Activated T-cell treated with anti-CD3 and anti-CD28 coated beads, Interleukin-2, amount 50 U/mL, for 4 hours (primary cell): Measurements from ENCODE around the gene ATP13A4. TPM values are rescaled to one million over a fixed set of nuclear protein-coding genes. Genes with fewer than 3 reads are reported as not detected.

Experiments
- ATAC-seq, 2 donors: fragments of 200-7000 bp; cut with Tn5 transposase; one replicate each; pipeline ENCODE4 v1.10.0; 2021
- DNase-seq: peaks from one replicate; pipeline ENCODE4 v3.0.0-alpha.2; 2020
- H3K27me3 Mint-ChIP-seq: one replicate; pipeline ENCODE4 v1.8.0; 2021; ENCODE audit warnings: low read depth, mixed read lengths
- H3K36me3 Mint-ChIP-seq: one replicate; pipeline ENCODE4 v1.8.0; 2022; ENCODE audit warnings: mixed read lengths; ENCODE audit not compliant: insufficient read depth
- H3K4me1 Mint-ChIP-seq: one replicate; pipeline ENCODE4 v1.8.0; 2021; ENCODE audit warnings: low read depth, mixed read lengths
- H3K4me3 Mint-ChIP-seq: one replicate; pipeline ENCODE4 v1.8.0; 2021; ENCODE audit warnings: mild to moderate bottlenecking, moderate library complexity, mixed read lengths
- H3K9me3 Mint-ChIP-seq: one replicate; pipeline ENCODE4 v1.8.0; 2021; ENCODE audit warnings: mixed read lengths
- total RNA-seq, 3 donors: library from RNA; stranded (reverse); gene quantifications; one replicate each; pipeline ENCODE4 v1.2.1, GENCODE V29; 2021

ATP13A4 gene
- total RNA-seq, 3 donors from 2014 or later, result 0.16 to 0.48 (median 0.37) TPM

GRCh38 chr3:193496658-193497057 is 58.0 kb downstream of the ATP13A4 start:
- Mint-ChIP-seq H3K36me3 (no peaks in the 10 kb centered on the region), H3K4me1 (no peaks in the 10 kb centered on the region), H3K27me3 (peaks cover 2% of the 10 kb centered on the region), H3K4me3 (no peak overlapping the region), H3K9me3 (no peaks in the 10 kb centered on the region)
- DNase-seq (no peak), ATAC-seq (no peak)

- H3K9me3 Mint-ChIP-seq, result no peaks in the 10 kb centered on the region
- H3K4me3 Mint-ChIP-seq, result no peak overlapping the region
- ATAC-seq, result no peak
- H3K27me3 Mint-ChIP-seq, result no peaks in the 10 kb centered on the region
- H3K36me3 Mint-ChIP-seq, result peaks cover 2% of the 10 kb centered on the region
- H3K4me1 Mint-ChIP-seq, result no peaks in the 10 kb centered on the region
- no peak for DNase-seq
Measured at GRCh38 chr3:193491026-193491425, 63.7 kb downstream of the ATP13A4 start.

GRCh38 chr3:193490580-193490979 is 64.1 kb downstream of the ATP13A4 start:
- Mint-ChIP-seq H3K27me3 (no peaks in the 10 kb centered on the region), H3K4me3 (no peak overlapping the region), H3K4me1 (no peaks in the 10 kb centered on the region), H3K36me3 (peaks cover 2% of the 10 kb centered on the region), H3K9me3 (no peaks in the 10 kb centered on the region)
- ATAC-seq (no peak), DNase-seq (no peak)

- Mint-ChIP-seq H3K4me1 (no peaks in the 10 kb centered on the region), H3K4me3 (no peak overlapping the region), H3K27me3 (no peaks in the 10 kb centered on the region), H3K9me3 (no peaks in the 10 kb centered on the region), H3K36me3 (peaks cover 2% of the 10 kb centered on the region)
- ATAC-seq (no peak), DNase-seq (no peak)
Measured at GRCh38 chr3:193489949-193490348, 64.7 kb downstream of the ATP13A4 start.

GRCh38 chr3:193488741-193489140 is 66.0 kb downstream of the ATP13A4 start:
- Mint-ChIP-seq H3K4me3 (no peak overlapping the region), H3K27me3 (no peaks in the 10 kb centered on the region), H3K4me1 (no peaks in the 10 kb centered on the region), H3K36me3 (peaks cover 2% of the 10 kb centered on the region), H3K9me3 (no peaks in the 10 kb centered on the region)
- DNase-seq (no peak), ATAC-seq (no peak)

- H3K4me3 Mint-ChIP-seq, result no peak overlapping the region
- H3K36me3 Mint-ChIP-seq, result peaks cover 2% of the 10 kb centered on the region
- H3K27me3 Mint-ChIP-seq, result no peaks in the 10 kb centered on the region
- H3K4me1 Mint-ChIP-seq, result no peaks in the 10 kb centered on the region
- DNase-seq (no peak), ATAC-seq (no peak)
- no peaks in the 10 kb centered on the region for H3K9me3 Mint-ChIP-seq
Measured at GRCh38 chr3:193483988-193484539, 70.6 kb downstream of the ATP13A4 start.

GRCh38 chr3:193481436-193481835 is 73.3 kb downstream of the ATP13A4 start:
- DNase-seq (no peak), ATAC-seq (no peak)
- H3K9me3 Mint-ChIP-seq, result no peaks in the 10 kb centered on the region
- H3K4me3 Mint-ChIP-seq, result no peak overlapping the region
- no peaks in the 10 kb centered on the region for H3K27me3 Mint-ChIP-seq
- no peaks in the 10 kb centered on the region for H3K4me1 Mint-ChIP-seq
- H3K36me3 Mint-ChIP-seq, result no peaks in the 10 kb centered on the region

GRCh38 chr3:193474446-193474845 is 80.2 kb downstream of the ATP13A4 start:
- Mint-ChIP-seq H3K4me3 (no peak overlapping the region), H3K9me3 (no peaks in the 10 kb centered on the region), H3K36me3 (no peaks in the 10 kb centered on the region), H3K27me3 (peaks cover 5% of the 10 kb centered on the region), H3K4me1 (no peaks in the 10 kb centered on the region)
- ATAC-seq, result no peak
- DNase-seq, result no peak

- Mint-ChIP-seq H3K36me3 (peaks cover 3% of the 10 kb centered on the region), H3K27me3 (peaks cover 5% of the 10 kb centered on the region), H3K4me3 (no peak overlapping the region), H3K9me3 (no peaks in the 10 kb centered on the region), H3K4me1 (no peaks in the 10 kb centered on the region)
- no peak for ATAC-seq
- no peak for DNase-seq
Measured at GRCh38 chr3:193470710-193471109, 84.0 kb downstream of the ATP13A4 start.

GRCh38 chr3:193465992-193466608 is 88.6 kb downstream of the ATP13A4 start:
- DNase-seq (no peak), ATAC-seq (no peak)
- Mint-ChIP-seq H3K27me3 (peaks cover 3% of the 10 kb centered on the region), H3K4me3 (no peak overlapping the region), H3K36me3 (peaks cover 3% of the 10 kb centered on the region), H3K4me1 (no peaks in the 10 kb centered on the region), H3K9me3 (no peaks in the 10 kb centered on the region)

GRCh38 chr3:193464889-193465288 is 89.8 kb downstream of the ATP13A4 start:
- no peaks in the 10 kb centered on the region for H3K4me1 Mint-ChIP-seq
- ATAC-seq, result no peak
- H3K9me3 Mint-ChIP-seq, result no peaks in the 10 kb centered on the region

GRCh38 chr3:193457526-193457925 is 97.2 kb downstream of the ATP13A4 start:
- Mint-ChIP-seq H3K36me3 (peaks cover 2% of the 10 kb centered on the region), H3K27me3 (peaks cover 3% of the 10 kb centered on the region), H3K4me3 (no peak overlapping the region), H3K4me1 (no peaks in the 10 kb centered on the region), H3K9me3 (no peaks in the 10 kb centered on the region)
- ATAC-seq, result no peak
- DNase-seq, result no peak

More at GRCh38 chr3:193464889-193465288, 89.8 kb downstream of the ATP13A4 start:
- DNase-seq, result no peak
- H3K36me3 Mint-ChIP-seq, result peaks cover 3% of the 10 kb centered on the region
- no peak overlapping the region for H3K4me3 Mint-ChIP-seq
- H3K27me3 Mint-ChIP-seq, result peaks cover 3% of the 10 kb centered on the region

GRCh38 chr3:193452338-193452737 is 102.4 kb downstream of the ATP13A4 start:
- Mint-ChIP-seq H3K9me3 (no peaks in the 10 kb centered on the region), H3K4me3 (no peak overlapping the region), H3K27me3 (no peaks in the 10 kb centered on the region), H3K36me3 (peaks cover 2% of the 10 kb centered on the region), H3K4me1 (no peaks in the 10 kb centered on the region)
- ATAC-seq (no peak), DNase-seq (no peak)

- H3K27me3 Mint-ChIP-seq, result no peaks in the 10 kb centered on the region
- no peak overlapping the region for H3K4me3 Mint-ChIP-seq
- DNase-seq, result no peak
- H3K4me1 Mint-ChIP-seq, result no peaks in the 10 kb centered on the region
- peaks cover 2% of the 10 kb centered on the region for H3K36me3 Mint-ChIP-seq
- no peaks in the 10 kb centered on the region for H3K9me3 Mint-ChIP-seq
- ATAC-seq, result no peak
Measured at GRCh38 chr3:193451902-193452301, 102.8 kb downstream of the ATP13A4 start.

- Mint-ChIP-seq H3K27me3 (no peaks in the 10 kb centered on the region), H3K36me3 (peaks cover 2% of the 10 kb centered on the region), H3K4me1 (no peaks in the 10 kb centered on the region), H3K9me3 (no peaks in the 10 kb centered on the region), H3K4me3 (no peak overlapping the region)
- DNase-seq, result no peak
- ATAC-seq, result no peak
Measured at GRCh38 chr3:193446965-193447602, 107.6 kb downstream of the ATP13A4 start.
